K562 (cell line): Measurements from ENCODE around the gene ORAI1. TPM values are rescaled to one million over a fixed set of nuclear protein-coding genes. Genes with fewer than 3 reads are reported as not detected.
A peak's percentile ranks its signal among the peaks of the same experiment; 100 is the strongest.

Experiments
- BRF1 ChIP-seq: IDR thresholded peaks from 3 replicates; pipeline ENCODE4 v1.6.1; 2011; ENCODE audit warnings: borderline replicate concordance, mild to moderate bottlenecking; ENCODE audit not compliant: insufficient read length; ENCODE audit errors: extremely low read depth
- CEBPB ChIP-seq: fragments of 450-650 bp; IDR thresholded peaks from 2 replicates; pipeline ENCODE4 v1.6.1; 2016; ENCODE audit warnings: missing genetic modification characterization, missing compliant biosample characterization
- EHMT2 ChIP-seq: fragments of 450-650 bp; IDR thresholded peaks from 2 replicates; pipeline ENCODE4 v1.6.1; 2018; ENCODE audit warnings: antibody characterized with exemption
- FIP1L1 ChIP-seq: fragments of 200-400 bp; formaldehyde crosslinking; IDR thresholded peaks from 2 replicates; pipeline ENCODE4 v1.6.1; 2018; ENCODE audit warnings: mild to moderate bottlenecking, low read depth, low read length; ENCODE audit not compliant: poor library complexity, severe bottlenecking
- MTF1 ChIP-seq: fragments of 250-450 bp; sonication (Bioruptor Pico); IDR thresholded peaks from 2 replicates; pipeline ENCODE4 v1.9.0; 2021; ENCODE audit warnings: moderate library complexity, mild to moderate bottlenecking, inconsistent platforms, borderline replicate concordance
- NCOA4 ChIP-seq: fragments of 450-650 bp; IDR thresholded peaks from 2 replicates; pipeline ENCODE4 v1.6.1; 2018; ENCODE audit warnings: mild to moderate bottlenecking; ENCODE audit not compliant: partially characterized antibody
- NCOA6 ChIP-seq: fragments of 450-650 bp; IDR thresholded peaks from 2 replicates; pipeline ENCODE4 v1.6.1; 2017; ENCODE audit warnings: mild to moderate bottlenecking
- NFE2 ChIP-seq: IDR thresholded peaks from 2 replicates; pipeline ENCODE4 v1.6.1; 2014; ENCODE audit warnings: antibody characterized with exemption, low read depth
- NR4A1 ChIP-seq, 2 experiments: fragments of 250-450 bp in 1 of 2; fragments of 450-650 bp in 1 of 2; sonication (Bioruptor Pico) in 1 of 2; IDR thresholded peaks; 2 replicates each; pipeline versions ENCODE4 v1.4.0 to v1.6.1; 2016 to 2020; ENCODE audit warnings: mild to moderate bottlenecking in 2 of 2, missing compliant biosample characterization in 1 of 2, missing genetic modification characterization in 1 of 2, moderate library complexity in 1 of 2
- PTBP1 ChIP-seq: fragments of 200-400 bp; formaldehyde crosslinking; IDR thresholded peaks from 2 replicates; pipeline ENCODE4 v1.6.1; 2017; ENCODE audit warnings: low read depth, low read length
- ZNF311 ChIP-seq: fragments of 250-450 bp; sonication (Bioruptor Pico); IDR thresholded peaks from 2 replicates; pipeline ENCODE4 v1.4.0; 2020; ENCODE audit warnings: mild to moderate bottlenecking, moderate library complexity
- ZNF561 ChIP-seq: fragments of 450-650 bp; formaldehyde crosslinking; conservative IDR thresholded peaks from 2 replicates; pipeline ENCODE4 v1.4.0; 2020; ENCODE audit warnings: mild to moderate bottlenecking, moderate library complexity
- ZNF592 ChIP-seq: fragments of 450-650 bp; IDR thresholded peaks from 2 replicates; pipeline ENCODE4 v1.6.1; 2017; ENCODE audit warnings: antibody characterized with exemption, mild to moderate bottlenecking
- polyA plus RNA-seq, 8 experiments: library from polyadenylated mRNA; depleted of rRNA in 4 of 8; stranded (reverse) in 5 of 8; unstranded in 3 of 8; fragments of >200 nt; fragmentation: Nextera tagmentation in 2 of 8; fragmentation: Illumina TruSeq in 1 of 8; extraction: Ambion mirVana in 2 of 8; extraction: Trizol in 1 of 8; gene quantifications; 2 replicates each; pipeline versions ENCODE4 v1.2.1 to v1.2.3, GENCODE V29; 2011 to 2014; ENCODE audit warnings: inconsistent platforms in 1 of 8, missing spikeins in 1 of 8
- total RNA-seq, 7 experiments: library from RNA; depleted of rRNA in 6 of 7; stranded (reverse); fragments of >200 nt in 6 of 7; fragmentation: Illumina TruSeq in 2 of 7; extraction: Trizol in 2 of 7; gene quantifications; 2 replicates each; pipeline versions ENCODE4 v1.2.1 to v1.2.3, GENCODE V29; 2011 to 2021; ENCODE audit warnings: low replicate concordance in 1 of 7
- TF ChIP-seq, protein P1 (sequence below), 2 experiments: fragments of 450-650 bp; IDR thresholded peaks; 2 replicates each; pipeline ENCODE4 v1.6.1; 2016; ENCODE audit warnings: mild to moderate bottlenecking in 2 of 2, borderline replicate concordance in 1 of 2, low read depth in 1 of 2, moderate library complexity in 1 of 2

Gene ORAI1
- total and polyA plus RNA-seq, 9 of the 15 experiments (the other 6 are each of a cell fraction or from before 2014, with no cell fraction given) = 2.6 to 23.8 (median 9.3) TPM

GRCh38 chr12:121626087-121626852, at the start of gene ORAI1 (continued):
- TF ChIP-seq, protein P1, sequence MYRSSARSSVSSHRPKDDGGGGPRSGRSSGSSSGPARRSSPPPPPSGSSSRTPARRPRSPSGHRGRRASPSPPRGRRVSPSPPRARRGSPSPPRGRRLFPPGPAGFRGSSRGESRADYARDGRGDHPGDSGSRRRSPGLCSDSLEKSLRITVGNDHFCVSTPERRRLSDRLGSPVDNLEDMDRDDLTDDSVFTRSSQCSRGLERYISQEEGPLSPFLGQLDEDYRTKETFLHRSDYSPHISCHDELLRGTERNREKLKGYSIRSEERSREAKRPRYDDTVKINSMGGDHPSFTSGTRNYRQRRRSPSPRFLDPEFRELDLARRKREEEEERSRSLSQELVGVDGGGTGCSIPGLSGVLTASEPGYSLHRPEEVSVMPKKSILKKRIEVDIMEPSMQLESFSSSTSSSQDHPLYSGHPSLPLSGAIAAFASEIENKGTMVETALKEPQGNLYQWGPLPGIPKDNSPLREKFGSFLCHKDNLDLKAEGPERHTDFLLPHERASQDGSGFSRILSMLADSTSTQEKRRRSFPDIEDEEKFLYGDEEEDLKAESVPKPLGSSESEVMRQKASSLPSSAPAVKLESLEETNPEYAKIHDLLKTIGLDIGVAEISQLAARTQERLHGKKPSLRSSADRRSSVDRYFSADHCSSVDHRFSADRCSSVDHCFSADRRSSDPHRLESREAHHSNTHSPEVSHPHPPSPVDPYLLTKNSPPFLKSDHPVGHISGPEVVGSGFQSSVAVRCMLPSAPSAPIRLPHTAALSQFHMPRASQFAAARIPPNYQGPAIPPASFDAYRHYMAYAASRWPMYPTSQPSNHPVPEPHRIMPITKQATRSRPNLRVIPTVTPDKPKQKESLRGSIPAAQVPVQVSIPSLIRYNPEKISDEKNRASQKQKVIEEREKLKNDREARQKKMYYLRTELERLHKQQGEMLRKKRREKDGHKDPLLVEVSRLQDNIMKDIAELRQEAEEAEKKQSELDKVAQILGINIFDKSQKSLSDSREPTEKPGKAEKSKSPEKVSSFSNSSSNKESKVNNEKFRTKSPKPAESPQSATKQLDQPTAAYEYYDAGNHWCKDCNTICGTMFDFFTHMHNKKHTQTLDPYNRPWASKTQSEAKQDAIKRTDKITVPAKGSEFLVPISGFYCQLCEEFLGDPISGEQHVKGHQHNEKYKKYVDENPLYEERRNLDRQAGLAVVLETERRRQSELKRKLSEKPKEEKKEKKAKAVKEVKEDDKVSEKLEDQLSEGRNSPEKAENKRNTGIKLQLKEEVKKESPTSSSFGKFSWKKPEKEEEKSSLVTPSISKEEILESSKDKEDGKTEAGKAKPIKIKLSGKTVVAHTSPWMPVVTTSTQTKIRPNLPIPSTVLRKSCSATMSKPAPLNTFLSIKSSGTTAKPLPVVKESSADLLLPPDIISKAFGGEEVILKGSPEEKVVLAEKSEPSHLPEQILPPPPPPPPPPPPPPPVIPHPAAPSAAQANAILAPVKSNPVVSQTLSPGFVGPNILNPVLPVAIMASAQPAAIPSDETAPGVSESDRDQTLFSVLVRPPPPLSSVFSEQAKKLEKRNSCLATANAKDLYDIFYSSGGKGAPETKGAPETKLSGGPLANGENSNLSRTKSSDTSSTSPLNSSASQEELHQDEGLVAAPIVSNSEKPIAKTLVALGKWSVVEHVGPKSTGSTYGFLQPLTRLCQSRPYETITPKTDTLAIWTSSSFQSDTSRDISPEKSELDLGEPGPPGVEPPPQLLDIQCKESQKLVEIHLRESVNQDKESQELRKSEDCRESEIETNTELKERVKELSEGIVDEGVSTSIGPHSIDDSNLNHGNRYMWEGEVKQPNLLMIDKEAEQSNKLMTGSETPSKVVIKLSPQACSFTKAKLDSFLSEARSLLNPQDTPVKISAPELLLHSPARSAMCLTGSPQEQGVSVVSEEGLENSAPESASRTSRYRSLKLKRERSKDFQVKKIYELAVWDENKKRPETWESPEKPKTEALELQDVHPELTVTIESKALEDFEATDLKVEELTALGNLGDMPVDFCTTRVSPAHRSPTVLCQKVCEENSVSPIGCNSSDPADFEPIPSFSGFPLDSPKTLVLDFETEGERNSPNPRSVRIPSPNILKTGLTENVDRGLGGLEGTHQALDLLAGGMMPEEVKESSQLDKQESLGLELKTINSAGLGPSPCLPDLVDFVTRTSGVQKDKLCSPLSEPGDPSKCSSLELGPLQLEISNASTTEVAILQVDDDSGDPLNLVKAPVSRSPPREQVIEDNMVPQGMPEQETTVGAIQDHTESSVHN (IDR thresholded peaks at IDR 0.05; ENCODE audit: borderline replicate concordance in 1 of 2, low read depth in 1 of 2) = no peak
- TF ChIP-seq BRF1 (no peak), NFE2 (no peak), EHMT2 (no peak), ZNF561 (CRISPR knock-in tag) (no peak), CEBPB (no peak), NCOA6 (no peak), ZNF311 (no peak), NR4A1 (CRISPR knock-in tag; IDR thresholded peaks at IDR 0.05) (no peak; the same call in 1 of the 2 replicates), NR4A1 (tag; IDR thresholded peaks at IDR 0.05) (peak; percentile 42; the same call in 1 of the 2 replicates), PTBP1 (no peak), MTF1 (CRISPR knock-in tag) (no peak), ZNF592 (peak; percentile 78), NCOA4 (no peak), FIP1L1 (no peak)
